ENCODE data around the gene ZBTB21.

- TF ChIP-seq CTCF (conservative IDR thresholded peaks at IDR 0.05; ENCODE audit: low read depth in 2 of 2) (no peak), EZH2 (IDR thresholded peaks at IDR 0.05; ENCODE audit: low read depth, unreplicated experiment) (no peak), POLR2AphosphoS5 (IDR thresholded peaks at IDR 0.05; ENCODE audit: low read depth) (no peak), EZH2phosphoT487 (IDR thresholded peaks at IDR 0.05; ENCODE audit: unreplicated experiment) (no peak), JUNB (IDR thresholded peaks at IDR 0.05; ENCODE audit: unreplicated experiment) (no peak), CREB1 (CRISPR knock-in tag; IDR thresholded peaks at IDR 0.05; ENCODE audit: low read depth) (no peak), ZNF462 (CRISPR knock-in tag; IDR thresholded peaks at IDR 0.05) (no peak)
Observed at GRCh38 chr21:42019101-42019605, 9.0 kb upstream of the ZBTB21 start.
